GM12892 (cell line): ENCODE results near the gene ATP5F1D.

ENCODE experiments used
- POLR2A ChIP-seq: IDR thresholded peaks from 2 replicates; pipeline ENCODE4 v1.6.1; 2011; ENCODE audit warnings: low read depth, low read length, control low read depth
- POLR2AphosphoS5 ChIP-seq: IDR thresholded peaks from 2 replicates; pipeline ENCODE4 v1.6.1; 2011; ENCODE audit warnings: low read depth, low read length, control low read depth

GRCh38 chr19:1271528-1272422 is 30.2 kb downstream of the ATP5F1D start:
- TF ChIP-seq POLR2A (peak; percentile 45; the same call in 1 of the 2 replicates), POLR2AphosphoS5 (no peak; the same call in 1 of the 2 replicates)
